Mesenchymal stem cell (in vitro differentiated cells and primary cell): ENCODE results near the gene RRBP1.

Experiments
- DNase-seq: peaks from one replicate; pipeline ENCODE4 v3.0.0-alpha.2; 2013
- H2AFZ ChIP-seq: one replicate; pipeline ENCODE4 v1.6.1; 2013; ENCODE audit warnings: low read depth, mild to moderate bottlenecking, control low read depth, inconsistent platforms, low read length, moderate library complexity
- H2AK5ac ChIP-seq: 2 replicates; pipeline ENCODE4 v1.6.1; 2013; ENCODE audit warnings: low read length, moderate library complexity, mild to moderate bottlenecking, inconsistent platforms; ENCODE audit not compliant: severe bottlenecking
- H2BK120ac ChIP-seq: one replicate; pipeline ENCODE4 v1.6.1; 2013; ENCODE audit warnings: low read depth, mild to moderate bottlenecking, inconsistent platforms, low read length, moderate library complexity
- H2BK12ac ChIP-seq, 2 experiments: one replicate each; pipeline ENCODE4 v1.6.1; 2013; ENCODE audit warnings: inconsistent platforms in 2 of 2, low read length in 2 of 2, mild to moderate bottlenecking in 2 of 2, moderate library complexity in 2 of 2, control low read depth in 1 of 2
- H2BK15ac ChIP-seq: one replicate; pipeline ENCODE4 v1.6.1; 2013; ENCODE audit warnings: mild to moderate bottlenecking, low read depth, inconsistent platforms; ENCODE audit not compliant: poor library complexity, severe bottlenecking
- H2BK5ac ChIP-seq: 2 replicates; pipeline ENCODE4 v1.6.1; 2013; ENCODE audit warnings: low read depth, mild to moderate bottlenecking, low read length, control low read depth, inconsistent platforms; ENCODE audit not compliant: poor library complexity, severe bottlenecking
- H3K14ac ChIP-seq, 2 experiments: one replicate each; pipeline ENCODE4 v1.6.1; 2013; ENCODE audit warnings: inconsistent platforms in 2 of 2, low read length in 2 of 2, control low read depth in 1 of 2, mild to moderate bottlenecking in 1 of 2, moderate library complexity in 1 of 2
- H3K18ac ChIP-seq, 2 experiments: one replicate each; pipeline ENCODE4 v1.6.1; 2013; ENCODE audit warnings: inconsistent platforms in 2 of 2, low read length in 2 of 2, control low read depth in 1 of 2, low read depth in 1 of 2, mild to moderate bottlenecking in 1 of 2
- H3K23ac ChIP-seq, 2 experiments: one replicate each; pipeline ENCODE4 v1.6.1; 2013; ENCODE audit warnings: inconsistent platforms in 2 of 2, low read length in 2 of 2, mild to moderate bottlenecking in 2 of 2, moderate library complexity in 2 of 2, control low read depth in 1 of 2
- H3K27ac ChIP-seq: 2 replicates; pipeline ENCODE4 v1.5.1; 2013; ENCODE audit warnings: mild to moderate bottlenecking, moderate library complexity, low read length, control low read depth, inconsistent platforms; ENCODE audit not compliant: poor library complexity, severe bottlenecking
- H3K27me3 ChIP-seq, 2 experiments: 2 replicates each; pipeline versions ENCODE4 v1.6.1 to v1.7.0; 2013; ENCODE audit warnings: low read length in 2 of 2, mild to moderate bottlenecking in 2 of 2, moderate library complexity in 2 of 2, control low read depth in 1 of 2, inconsistent platforms in 1 of 2; ENCODE audit not compliant: control insufficient read depth in 1 of 2, insufficient read depth in 1 of 2
- H3K36me3 ChIP-seq, 2 experiments: 2 replicates each; pipeline versions ENCODE4 v1.6.1 to v1.7.0; 2013; ENCODE audit warnings: low read length in 2 of 2, control low read depth in 1 of 2, inconsistent platforms in 1 of 2, low read depth in 1 of 2, mild to moderate bottlenecking in 1 of 2; ENCODE audit not compliant: insufficient read depth in 2 of 2, control insufficient read depth in 1 of 2
- H3K4ac ChIP-seq, 2 experiments: one replicate each; pipeline ENCODE4 v1.6.1; 2013; ENCODE audit warnings: inconsistent platforms in 2 of 2, low read length in 2 of 2, mild to moderate bottlenecking in 2 of 2, moderate library complexity in 2 of 2, control low read depth in 1 of 2, low read depth in 1 of 2
- H3K4me1 ChIP-seq: 2 replicates; pipeline ENCODE4 v1.6.1; 2013; ENCODE audit warnings: low read depth, low read length, control low read depth; ENCODE audit not compliant: control insufficient read depth, insufficient read depth
- H3K4me2 ChIP-seq: 2 replicates; pipeline ENCODE4 v1.6.1; 2013; ENCODE audit warnings: low read length, mild to moderate bottlenecking, inconsistent platforms; ENCODE audit not compliant: poor library complexity, severe bottlenecking
- H3K4me3 ChIP-seq, 2 experiments: 2 replicates each; pipeline versions ENCODE4 v1.5.1 to v1.7.0; 2013; ENCODE audit warnings: low read length in 2 of 2, mild to moderate bottlenecking in 2 of 2, control low read depth in 1 of 2, low read depth in 1 of 2; ENCODE audit not compliant: insufficient read depth in 1 of 2
- H3K79me1 ChIP-seq: replicated peaks from 2 replicates; pipeline ENCODE4 v1.6.1; 2013; ENCODE audit warnings: mild to moderate bottlenecking, control low read depth, low read length, inconsistent platforms; ENCODE audit not compliant: poor library complexity, severe bottlenecking
- H3K9ac ChIP-seq: 2 replicates; pipeline ENCODE4 v1.7.0; 2013; ENCODE audit warnings: mild to moderate bottlenecking, low read length, moderate library complexity
- H3K9me3 ChIP-seq: 2 replicates; pipeline ENCODE4 v1.7.0; 2013; ENCODE audit warnings: mild to moderate bottlenecking, low read length; ENCODE audit not compliant: control insufficient read depth
- H4K8ac ChIP-seq: one replicate; pipeline ENCODE4 v1.6.1; 2013; ENCODE audit warnings: inconsistent platforms, mild to moderate bottlenecking, low read length, moderate library complexity
- H4K91ac ChIP-seq: one replicate; pipeline ENCODE4 v1.6.1; 2013; ENCODE audit warnings: mild to moderate bottlenecking, low read length, inconsistent platforms
- WGBS: methylation state at CpG from one replicate; pipeline ENCODE4 v1.1.7; 2013; ENCODE audit warnings: mixed read lengths; 5-methylcytosine and 5-hydroxymethylcytosine counted together

The RRBP1 gene

GRCh38 chr20:17633850-17634500 lies 48.1 kb downstream of the RRBP1 start:
- H3K14ac ChIP-seq: no peak overlapping the region
- H3K9ac ChIP-seq: no peak overlapping the region
- DNase-seq: no peak
- H3K36me3 ChIP-seq: peaks cover 94 to 99% of the 10 kb centered on the region in 2 experiments
- peaks cover 77% of the 10 kb centered on the region for H3K79me1 ChIP-seq
- H3K4me3 ChIP-seq: no peak overlapping the region
- H2AK5ac ChIP-seq: no peak overlapping the region
- no peak overlapping the region for H4K91ac ChIP-seq
- peaks cover 21% of the 10 kb centered on the region for H3K4me1 ChIP-seq
- H2AFZ ChIP-seq: no peak overlapping the region
- peak overlapping the region in 1 of 2 experiments; percentile 27 for H3K23ac ChIP-seq
- 96% methylated on average over 18 of the region's 18 CpGs for WGBS
- H2BK5ac ChIP-seq: no peak overlapping the region
- no peak overlapping the region for H2BK12ac ChIP-seq
- H3K27me3 ChIP-seq: no peaks in the 10 kb centered on the region
- H4K8ac ChIP-seq: no peak overlapping the region
- H3K9me3 ChIP-seq: no peaks in the 10 kb centered on the region
- no peak overlapping the region for H3K4ac ChIP-seq
- no peak overlapping the region for H2BK120ac ChIP-seq
- H2BK15ac ChIP-seq: no peak overlapping the region
- H3K27ac ChIP-seq: no peak overlapping the region
- H3K18ac ChIP-seq: no peak overlapping the region
- no peak overlapping the region for H3K4me2 ChIP-seq

- H3K18ac ChIP-seq: no peak overlapping the region
- no peak overlapping the region for H2BK15ac ChIP-seq
- H2AFZ ChIP-seq: no peak overlapping the region
- no peak overlapping the region for H3K9ac ChIP-seq
- no peak overlapping the region for H2BK12ac ChIP-seq
- peaks cover 94 to 99% of the 10 kb centered on the region in 2 experiments for H3K36me3 ChIP-seq
- no peaks in the 10 kb centered on the region for H3K27me3 ChIP-seq
- peaks cover 21% of the 10 kb centered on the region for H3K4me1 ChIP-seq
- 94% methylated on average over 13 of the region's 13 CpGs for WGBS
- H3K79me1 ChIP-seq: peaks cover 79% of the 10 kb centered on the region
- H3K27ac ChIP-seq: no peak overlapping the region
- no peak overlapping the region for H3K23ac ChIP-seq
- no peak for DNase-seq
- H2AK5ac ChIP-seq: no peak overlapping the region
- H3K4me3 ChIP-seq: no peak overlapping the region
- H3K14ac ChIP-seq: no peak overlapping the region
- no peak overlapping the region for H2BK5ac ChIP-seq
- no peak overlapping the region for H2BK120ac ChIP-seq
- H4K91ac ChIP-seq: peak overlapping the region; percentile 57
- H3K4me2 ChIP-seq: no peak overlapping the region
- no peaks in the 10 kb centered on the region for H3K9me3 ChIP-seq
- no peak overlapping the region for H3K4ac ChIP-seq
- H4K8ac ChIP-seq: no peak overlapping the region
These were observed 48.7 kb downstream of the RRBP1 start for GRCh38 chr20:17633221-17633849.

- Histone ChIP-seq H2BK5ac (no peak overlapping the region), H2BK120ac (no peak overlapping the region), H3K4ac (no peak overlapping the region), H3K9me3 (no peaks in the 10 kb centered on the region), H3K27me3 (no peaks in the 10 kb centered on the region), H3K79me1 (peaks cover 71% of the 10 kb centered on the region), H4K91ac (no peak overlapping the region), H3K18ac (no peak overlapping the region), H2BK15ac (no peak overlapping the region), H2AK5ac (no peak overlapping the region), H3K23ac (no peak overlapping the region), H3K14ac (no peak overlapping the region), H4K8ac (no peak overlapping the region), H3K4me3 (no peak overlapping the region), H2BK12ac (no peak overlapping the region), H3K36me3 (peaks cover 94 to 99% of the 10 kb centered on the region in 2 experiments), H3K4me2 (no peak overlapping the region), H3K4me1 (peaks cover 16% of the 10 kb centered on the region), H2AFZ (no peak overlapping the region), H3K9ac (no peak overlapping the region), H3K27ac (no peak overlapping the region)
- 96% methylated on average over 8 of the region's 9 CpGs for WGBS
- no peak for DNase-seq
These were observed 50.3 kb downstream of the RRBP1 start for GRCh38 chr20:17631576-17632319.

- Histone ChIP-seq H3K23ac (no peak overlapping the region), H3K4ac (no peak overlapping the region), H2BK5ac (no peak overlapping the region), H3K36me3 (peaks cover 96 to 98% of the 10 kb centered on the region in 2 experiments), H2BK15ac (no peak overlapping the region), H3K4me1 (peaks cover 8% of the 10 kb centered on the region), H4K8ac (no peak overlapping the region), H2AK5ac (no peak overlapping the region), H3K27me3 (no peaks in the 10 kb centered on the region), H3K79me1 (peaks cover 75% of the 10 kb centered on the region), H2BK120ac (no peak overlapping the region), H2AFZ (no peak overlapping the region), H3K27ac (no peak overlapping the region), H3K9me3 (no peaks in the 10 kb centered on the region), H3K4me2 (no peak overlapping the region), H4K91ac (no peak overlapping the region), H3K9ac (no peak overlapping the region), H3K4me3 (no peak overlapping the region), H2BK12ac (no peak overlapping the region), H3K14ac (no peak overlapping the region), H3K18ac (no peak overlapping the region)
- DNase-seq: no peak
- 98% methylated on average over 6 of the region's 6 CpGs for WGBS
These were observed 51.2 kb downstream of the RRBP1 start for GRCh38 chr20:17630806-17631195.
